GM19452 (cell line): Measurements from ENCODE around the gene LYAR.
A peak's percentile ranks its signal among the peaks of the same experiment; 100 is the strongest.
"Not testable (repeated sequence)": the region's sequence is repeated elsewhere in the genome, so short reads cannot be mapped to it uniquely, and the experiment has no call there.

Source experiments
- ATAC-seq: cut with Tn5 transposase; IDR thresholded peaks from one replicate; pipeline ENCODE4 v1.9.1; 2021; ENCODE audit not compliant: unreplicated experiment

LYAR gene

DNA sequence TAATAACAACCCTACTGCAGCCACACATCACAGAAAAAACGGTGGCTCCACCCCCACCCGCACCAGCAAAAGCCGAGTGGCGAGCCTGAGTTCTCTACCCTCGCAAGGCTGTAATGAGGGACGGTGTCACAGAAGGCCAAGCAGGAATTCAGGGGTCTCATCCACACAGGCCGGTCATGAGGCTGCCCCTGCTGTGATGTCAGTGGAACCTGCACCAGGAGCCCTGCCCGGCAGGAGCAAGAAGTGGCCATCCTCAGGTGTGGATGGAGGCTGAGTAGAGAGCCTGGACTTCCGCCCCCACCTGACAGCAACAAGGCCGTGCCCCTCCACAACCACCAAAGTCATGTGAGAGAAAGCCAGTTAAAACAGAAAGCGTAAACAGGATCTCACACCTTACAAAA lies 20.6 kb downstream of the LYAR start:
- ATAC-seq = no peak

GRCh38 chr4:4268776-4269175 lies 21.2 kb downstream of the LYAR start:
- ATAC-seq = no peak

GRCh38 chr4:4267981-4268380 lies 22.0 kb downstream of the LYAR start:
- no peak for ATAC-seq

DNA sequence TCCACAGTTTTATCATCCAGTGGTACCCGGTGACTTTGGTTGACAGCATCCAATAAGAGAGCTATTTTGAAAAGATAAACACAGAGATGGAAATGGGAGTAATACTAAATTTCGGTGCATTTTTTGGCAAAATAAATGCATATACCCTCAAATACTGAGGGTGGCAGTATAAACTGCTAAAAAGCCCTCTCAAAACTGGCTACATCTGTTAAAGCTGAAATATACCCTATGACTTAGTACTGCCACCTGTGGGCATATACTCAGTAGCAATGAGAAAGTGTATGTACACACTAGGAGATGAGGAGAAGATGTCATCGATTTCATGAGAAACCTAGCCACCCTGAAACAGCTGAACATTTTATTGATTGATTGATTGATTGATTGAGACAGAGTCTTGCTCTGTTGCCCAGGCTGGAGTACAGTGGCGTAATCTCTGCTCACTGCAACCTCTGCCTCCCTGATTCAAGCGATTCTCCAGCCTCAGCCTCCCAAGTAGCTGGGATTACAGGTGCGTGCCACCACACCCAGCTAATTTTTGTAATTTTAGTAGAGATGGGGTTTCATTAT lies 29.7 kb downstream of the LYAR start:
- ATAC-seq = peak; percentile 61

DNA sequence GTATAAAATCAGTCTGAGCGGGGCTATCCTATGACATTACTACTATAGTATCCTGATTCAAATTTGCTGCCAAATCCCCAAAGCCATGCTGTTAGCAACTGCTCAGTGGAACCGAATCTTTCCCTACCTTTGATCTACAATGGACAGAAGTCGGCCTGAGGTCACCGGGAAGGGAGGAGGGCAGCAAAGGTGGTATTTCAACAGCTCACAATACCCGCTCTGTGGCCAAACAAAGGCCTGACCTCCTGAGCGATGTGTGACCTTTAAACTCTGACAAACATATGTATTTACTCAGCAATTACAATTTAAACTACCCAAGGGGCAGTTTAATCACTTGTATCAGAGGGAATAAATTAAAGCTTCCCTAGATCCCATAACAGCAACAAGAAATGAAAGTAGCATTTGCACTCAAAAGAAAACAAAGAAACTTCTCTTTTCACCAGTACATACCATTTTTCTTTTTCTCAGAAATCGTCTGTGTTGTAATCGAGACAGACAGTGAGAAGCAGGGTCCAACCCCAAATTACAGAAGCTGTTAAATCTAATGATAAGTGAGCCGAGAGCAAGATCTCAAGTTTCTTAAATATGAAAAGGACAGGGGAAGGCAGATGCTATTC lies 30.4 kb downstream of the LYAR start:
- ATAC-seq = no peak

- not testable (repeated sequence) for ATAC-seq
These were observed 32.2 kb downstream of the LYAR start for GRCh38 chr4:4257705-4258104.

DNA sequence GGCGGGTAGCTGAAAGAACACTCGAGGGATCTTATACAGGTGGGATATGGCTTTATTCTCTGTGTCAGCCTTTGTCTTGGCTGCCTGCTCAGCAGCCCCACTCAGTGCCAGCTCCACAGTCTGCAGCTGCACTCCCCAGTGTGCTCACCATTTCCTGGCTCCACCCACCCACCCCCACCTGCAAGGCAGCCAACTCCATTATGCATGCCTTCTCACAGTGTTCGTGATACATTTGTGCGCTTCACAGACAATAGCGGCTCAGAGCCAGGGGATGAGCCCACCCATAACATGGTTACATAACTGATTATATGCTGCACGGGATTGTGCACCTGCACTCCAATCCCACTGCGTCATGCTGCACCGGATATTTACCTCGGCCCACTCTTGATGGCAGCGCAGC lies 33.2 kb downstream of the LYAR start:
- ATAC-seq = no peak

- ATAC-seq = no peak
These were observed 35.3 kb downstream of the LYAR start for GRCh38 chr4:4254666-4255065.

- no peak for ATAC-seq
These were observed 35.8 kb downstream of the LYAR start for GRCh38 chr4:4254199-4254598.

GRCh38 chr4:4249866-4250265 lies 40.1 kb downstream of the LYAR start:
- no peak for ATAC-seq

- not testable (repeated sequence) for ATAC-seq
These were observed 40.6 kb downstream of the LYAR start for GRCh38 chr4:4249342-4249741.

GRCh38 chr4:4248885-4249203 lies 41.1 kb downstream of the LYAR start:
- ATAC-seq = no peak

- peak; percentile 99 for ATAC-seq
These were observed 41.7 kb downstream of the LYAR start, which contains the start of gene TMEM128 for GRCh38 chr4:4248029-4248884. Gene TMEM128 (minus strand): TSS chr4:4248223. CDS start chr4:4248202, 21 bp downstream.

DNA sequence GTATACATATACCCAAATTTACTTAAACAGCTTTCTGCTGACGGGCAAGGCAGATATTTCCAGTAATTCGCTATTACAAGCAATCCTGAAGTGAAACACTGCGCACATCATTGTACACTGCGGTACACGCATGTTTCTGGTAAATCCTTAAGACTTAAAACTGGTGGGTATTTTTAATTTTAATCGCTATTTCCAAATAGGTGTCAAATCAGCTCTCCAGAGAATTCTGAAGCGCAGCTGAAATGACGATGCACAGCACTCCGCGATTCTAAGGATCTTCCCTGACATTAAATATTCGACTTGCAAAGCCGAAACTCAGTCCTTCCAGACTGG lies 42.3 kb downstream of the LYAR start:
- ATAC-seq = peak; percentile 19

DNA sequence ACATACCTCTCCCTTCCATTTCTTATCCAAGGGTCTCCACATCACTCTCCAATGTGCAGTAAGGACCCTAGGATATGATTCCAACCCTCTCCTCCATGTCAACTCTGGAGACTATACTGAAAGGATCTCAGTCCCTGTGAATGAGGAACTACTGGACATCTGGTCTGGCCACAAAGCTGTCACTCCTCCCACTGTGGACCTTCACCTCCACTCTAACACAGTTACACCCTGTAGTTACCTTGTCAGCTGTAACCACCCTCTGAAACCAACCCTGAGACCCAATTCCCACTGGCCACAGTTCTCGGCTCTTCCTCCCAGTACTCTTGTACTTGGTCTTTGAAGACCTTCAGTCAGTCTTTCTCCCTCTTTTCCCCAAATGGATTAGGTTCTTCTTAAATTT lies 44.8 kb downstream of the LYAR start:
- no peak for ATAC-seq

GRCh38 chr4:4239551-4239950 lies 50.4 kb downstream of the LYAR start:
- not testable (repeated sequence) for ATAC-seq

- no peak for ATAC-seq
These were observed 56.3 kb downstream of the LYAR start for GRCh38 chr4:4233610-4234009.

- no peak for ATAC-seq
These were observed 61.6 kb downstream of the LYAR start for GRCh38 chr4:4228356-4228668.

GRCh38 chr4:4227510-4228355 lies 62.2 kb downstream of the LYAR start:
- no peak for ATAC-seq

DNA sequence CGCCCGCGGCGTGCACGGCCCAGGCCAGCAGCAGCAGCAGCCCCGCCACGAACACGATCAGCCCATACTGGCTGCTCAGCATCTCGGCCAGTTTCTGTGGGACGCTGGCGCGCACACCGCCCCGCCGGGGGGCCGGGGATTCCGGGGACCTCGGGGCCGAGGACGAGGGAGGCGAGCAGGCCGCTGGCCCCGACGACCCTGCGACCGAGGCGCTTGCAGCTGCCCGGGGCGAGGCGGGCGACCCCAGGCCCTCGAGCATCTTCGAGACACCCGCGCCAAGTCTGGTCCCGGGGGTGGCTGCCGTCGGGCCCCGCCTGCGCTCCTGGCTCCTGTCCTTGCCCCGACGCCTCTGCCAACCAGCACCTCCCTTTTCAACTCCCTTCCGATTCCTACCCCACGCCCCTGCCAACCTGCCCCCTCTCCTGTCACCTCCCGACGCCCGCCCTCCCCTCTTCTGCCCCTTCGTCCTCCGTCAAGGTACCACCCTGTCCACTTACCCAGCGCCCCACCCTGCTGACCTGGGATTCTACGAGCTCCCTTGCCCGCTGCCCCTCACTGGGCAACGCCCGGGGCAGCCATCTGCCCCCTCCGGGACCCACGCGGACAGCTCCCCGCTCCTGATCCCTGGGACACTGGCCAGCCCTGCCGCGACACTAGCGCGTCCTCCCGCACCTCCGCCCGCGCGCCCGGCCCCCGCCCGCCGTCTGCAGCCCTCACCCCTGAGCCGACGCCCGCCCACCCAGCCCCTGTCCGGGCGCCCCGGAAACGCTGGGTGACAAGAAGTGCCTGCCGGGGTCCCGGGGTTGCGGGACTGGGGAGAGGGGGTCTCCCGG lies 63.1 kb downstream of the LYAR start, which contains the start of gene OTOP1:
Gene OTOP1 (minus strand): TSS at position 324 of the 833 bp plus-strand sequence. CDS start 65 bp downstream, at position 259.
- ATAC-seq = no peak
